ENCODE results near the gene KLK7. TPM values are rescaled to one million over a fixed set of nuclear protein-coding genes. Genes with fewer than 3 reads are reported as not detected.

KLK7 gene
- total and polyA plus RNA-seq, 2 donors: 0.14 to 0.32 TPM

Other genes with a start within 250 kb of the KLK7 start
- gene GPR32, start 213.5 kb downstream of the KLK7 start, total RNA-seq: not detected
- gene GPR32, start 213.5 kb downstream of the KLK7 start, polyA plus RNA-seq: not detected
- gene ACP4, start 193.5 kb downstream of the KLK7 start, total RNA-seq: not detected
- not detected for gene ACP4, start 193.5 kb downstream of the KLK7 start, polyA plus RNA-seq
- not detected for gene KLK1, start 160.1 kb downstream of the KLK7 start, total RNA-seq
- 0.39 TPM for gene KLK1, start 160.1 kb downstream of the KLK7 start, polyA plus RNA-seq
- not detected for gene KLK15, start 150.3 kb downstream of the KLK7 start, total RNA-seq
- not detected for gene KLK15, start 150.3 kb downstream of the KLK7 start, polyA plus RNA-seq
- not detected for gene KLK3, start 129.0 kb downstream of the KLK7 start, total RNA-seq
- not detected for gene KLK3, start 129.0 kb downstream of the KLK7 start, polyA plus RNA-seq
- not detected for gene KLK2, start 110.5 kb downstream of the KLK7 start, total RNA-seq
- not detected for gene KLK2, start 110.5 kb downstream of the KLK7 start, polyA plus RNA-seq
- not detected for gene KLK4, start 72.5 kb downstream of the KLK7 start, total RNA-seq
- gene KLK4, start 72.5 kb downstream of the KLK7 start, polyA plus RNA-seq: not detected
- not detected for gene KLK5, start 30.9 kb downstream of the KLK7 start, total RNA-seq
- not detected for gene KLK5, start 30.9 kb downstream of the KLK7 start, polyA plus RNA-seq
- not detected for gene KLK6, start 14.3 kb downstream of the KLK7 start, total RNA-seq
- not detected for gene KLK6, start 14.3 kb downstream of the KLK7 start, polyA plus RNA-seq
- gene KLK8, start 17.7 kb upstream of the KLK7 start, total RNA-seq: not detected
- gene KLK8, start 17.7 kb upstream of the KLK7 start, polyA plus RNA-seq: not detected
- gene KLK10, start 35.8 kb upstream of the KLK7 start, total RNA-seq: not detected
- gene KLK10, start 35.8 kb upstream of the KLK7 start, polyA plus RNA-seq: 0.33 TPM
- not detected for gene KLK11, start 42.7 kb upstream of the KLK7 start, total RNA-seq
- 0.15 TPM for gene KLK11, start 42.7 kb upstream of the KLK7 start, polyA plus RNA-seq
- not detected for gene KLK12, start 51.1 kb upstream of the KLK7 start, total RNA-seq
- not detected for gene KLK12, start 51.1 kb upstream of the KLK7 start, polyA plus RNA-seq
- gene KLK13, start 81.2 kb upstream of the KLK7 start, total RNA-seq: not detected
- gene KLK13, start 81.2 kb upstream of the KLK7 start, polyA plus RNA-seq: 0.20 TPM
- gene KLK14, start 99.0 kb upstream of the KLK7 start, total RNA-seq: not detected
- 0.29 TPM for gene KLK14, start 99.0 kb upstream of the KLK7 start, polyA plus RNA-seq
- gene CTU1, start 124.5 kb upstream of the KLK7 start, total RNA-seq: 2.8 TPM
- 4.9 TPM for gene CTU1, start 124.5 kb upstream of the KLK7 start, polyA plus RNA-seq
- 1.4 TPM for gene SIGLEC9, start 141.0 kb upstream of the KLK7 start, total RNA-seq
- gene SIGLEC9, start 141.0 kb upstream of the KLK7 start, polyA plus RNA-seq: 5.5 TPM
- gene SIGLEC7, start 158.4 kb upstream of the KLK7 start, total RNA-seq: 0.85 TPM
- 3.4 TPM for gene SIGLEC7, start 158.4 kb upstream of the KLK7 start, polyA plus RNA-seq
- gene CD33, start 241.2 kb upstream of the KLK7 start, total RNA-seq: 4.7 TPM
- gene CD33, start 241.2 kb upstream of the KLK7 start, polyA plus RNA-seq: 5.6 TPM